GM23338 (cell line): Measurements from ENCODE around the gene SELPLG. TPM values are rescaled to one million over a fixed set of nuclear protein-coding genes. Genes with fewer than 3 reads are reported as not detected.

ENCODE experiments used
- ATAC-seq: fragments of 200-7000 bp; cut with Tn5 transposase; 3 replicates; pipeline ENCODE4 v1.9.1; 2020
- DNase-seq: peaks from one replicate; pipeline ENCODE4 v3.0.0-alpha.2; 2015; ENCODE audit warnings: low spot score
- H2AFZ ChIP-seq: fragments of 200-600 bp; sonication (generic); 2 replicates; pipeline ENCODE4 v1.8.0; 2016; ENCODE audit warnings: antibody characterized with exemption, mild to moderate bottlenecking, moderate library complexity
- H3F3A ChIP-seq: fragments of 200-600 bp; sonication (generic); replicated peaks from 2 replicates; pipeline ENCODE4 v1.8.0; 2017; ENCODE audit warnings: antibody characterized with exemption, mixed run types, low read depth
- H3K27ac ChIP-seq: fragments of 200-600 bp; sonication (generic); 2 replicates; pipeline ENCODE4 v1.6.1; 2016; ENCODE audit warnings: low read depth
- H3K27me3 ChIP-seq: fragments of 200-600 bp; sonication (generic); 2 replicates; pipeline ENCODE4 v1.8.0; 2016; ENCODE audit warnings: mild to moderate bottlenecking, mixed run types, moderate library complexity; ENCODE audit not compliant: insufficient read depth
- H3K36me3 ChIP-seq: fragments of 200-600 bp; sonication (generic); 2 replicates; pipeline ENCODE4 v1.8.0; 2016; ENCODE audit warnings: mild to moderate bottlenecking; ENCODE audit not compliant: insufficient read depth
- H3K4me1 ChIP-seq: fragments of 200-600 bp; sonication (generic); 2 replicates; pipeline ENCODE4 v1.8.0; 2016; ENCODE audit warnings: mild to moderate bottlenecking, moderate library complexity; ENCODE audit not compliant: insufficient read depth
- H3K4me2 ChIP-seq: fragments of 200-600 bp; sonication (generic); 2 replicates; pipeline ENCODE4 v1.7.1; 2017; ENCODE audit warnings: mixed run types
- H3K4me3 ChIP-seq: fragments of 200-600 bp; sonication (generic); 2 replicates; pipeline ENCODE4 v1.6.1; 2016; ENCODE audit warnings: mixed run types
- H3K79me2 ChIP-seq: fragments of 200-600 bp; sonication (generic); replicated peaks from 2 replicates; pipeline ENCODE4 v1.8.0; 2017; ENCODE audit warnings: mild to moderate bottlenecking; ENCODE audit not compliant: insufficient read depth
- H3K9me2 ChIP-seq: fragments of 200-600 bp; sonication (generic); 2 replicates; pipeline ENCODE4 v1.8.0; 2017; ENCODE audit not compliant: insufficient read depth
- H4K20me1 ChIP-seq: fragments of 200-600 bp; sonication (generic); replicated peaks from 2 replicates; pipeline ENCODE4 v1.8.0; 2017; ENCODE audit warnings: mild to moderate bottlenecking; ENCODE audit not compliant: insufficient read depth
- H3K27ac Mint-ChIP-seq: 2 replicates; pipeline ENCODE4 v1.8.0; 2020; ENCODE audit warnings: inconsistent platforms, mild to moderate bottlenecking, moderate library complexity, mixed read lengths
- H3K27me3 Mint-ChIP-seq: 3 replicates; pipeline ENCODE4 v1.8.0; 2022; ENCODE audit warnings: low read depth, mild to moderate bottlenecking, moderate library complexity, mixed read lengths, inconsistent platforms; ENCODE audit not compliant: insufficient read depth, poor library complexity
- H3K36me3 Mint-ChIP-seq: 3 replicates; pipeline ENCODE4 v1.8.0; 2021; ENCODE audit warnings: low read depth, mild to moderate bottlenecking, inconsistent platforms, moderate library complexity, mixed read lengths
- H3K4me1 Mint-ChIP-seq: 3 replicates; pipeline ENCODE4 v1.8.0; 2020; ENCODE audit warnings: mild to moderate bottlenecking, inconsistent platforms, mixed read lengths
- H3K4me3 Mint-ChIP-seq: 3 replicates; pipeline ENCODE4 v1.8.0; 2021; ENCODE audit warnings: moderate library complexity, mild to moderate bottlenecking, inconsistent platforms, mixed read lengths
- H3K9me3 Mint-ChIP-seq: 3 replicates; pipeline ENCODE4 v1.8.0; 2020; ENCODE audit warnings: moderate library complexity, mild to moderate bottlenecking, inconsistent platforms, mixed read lengths
- EZH2phosphoT487 ChIP-seq: fragments of 200-600 bp; sonication (generic); IDR thresholded peaks from one replicate; pipeline ENCODE4 v1.8.1; 2018; ENCODE audit warnings: antibody characterized with exemption; ENCODE audit not compliant: unreplicated experiment
- JUNB ChIP-seq: IDR thresholded peaks from one replicate; pipeline ENCODE4 v1.6.1; 2016; ENCODE audit warnings: antibody characterized with exemption; ENCODE audit not compliant: unreplicated experiment
- POLR2AphosphoS5 ChIP-seq: IDR thresholded peaks from 2 replicates; pipeline ENCODE4 v1.6.1; 2016; ENCODE audit warnings: antibody characterized with exemption, low read depth
- STAT1 ChIP-seq: IDR thresholded peaks from one replicate; pipeline ENCODE4 v1.6.1; 2016; ENCODE audit warnings: antibody characterized with exemption; ENCODE audit not compliant: unreplicated experiment
- ZNF114 ChIP-seq: fragments of 250-450 bp; sonication (Bioruptor Pico); IDR thresholded peaks from 2 replicates; pipeline ENCODE4 v1.5.0; 2020; ENCODE audit warnings: mild to moderate bottlenecking, moderate library complexity
- ZNF331 ChIP-seq: fragments of 250-450 bp; sonication (Bioruptor Pico); IDR thresholded peaks from 2 replicates; pipeline ENCODE4 v1.5.0; 2020; ENCODE audit warnings: low read depth, mild to moderate bottlenecking, moderate library complexity
- polyA plus RNA-seq: library from polyadenylated mRNA; unstranded; fragments of >200 nt; fragmentation: Nextera tagmentation; extraction: Ambion mirVana; gene quantifications from 2 replicates; pipeline ENCODE4 v1.2.1, GENCODE V29; 2016
- total RNA-seq: library from RNA; depleted of rRNA; stranded (reverse); fragments of >200 nt; shearing (Covaris generic); gene quantifications from 2 replicates; pipeline ENCODE4 v1.2.3, GENCODE V29; 2014
- TF ChIP-seq, protein P1 (sequence below), 2 experiments: fragments of 200-600 bp in 1 of 2; sonication (generic) in 1 of 2; conservative IDR thresholded peaks; 2 replicates each; pipeline versions ENCODE4 v1.5.1 to v1.6.1; 2016 to 2017; ENCODE audit warnings: antibody characterized with exemption in 2 of 2, low read depth in 2 of 2, mild to moderate bottlenecking in 2 of 2, moderate library complexity in 1 of 2
- TF ChIP-seq, protein P2 (sequence below): IDR thresholded peaks from one replicate; pipeline ENCODE4 v1.6.1; 2018; ENCODE audit warnings: antibody characterized with exemption; ENCODE audit not compliant: unreplicated experiment

SELPLG gene
- total and polyA plus RNA-seq, 2 experiments from 2014 or later: 0.16 to 0.56 TPM

DNA sequence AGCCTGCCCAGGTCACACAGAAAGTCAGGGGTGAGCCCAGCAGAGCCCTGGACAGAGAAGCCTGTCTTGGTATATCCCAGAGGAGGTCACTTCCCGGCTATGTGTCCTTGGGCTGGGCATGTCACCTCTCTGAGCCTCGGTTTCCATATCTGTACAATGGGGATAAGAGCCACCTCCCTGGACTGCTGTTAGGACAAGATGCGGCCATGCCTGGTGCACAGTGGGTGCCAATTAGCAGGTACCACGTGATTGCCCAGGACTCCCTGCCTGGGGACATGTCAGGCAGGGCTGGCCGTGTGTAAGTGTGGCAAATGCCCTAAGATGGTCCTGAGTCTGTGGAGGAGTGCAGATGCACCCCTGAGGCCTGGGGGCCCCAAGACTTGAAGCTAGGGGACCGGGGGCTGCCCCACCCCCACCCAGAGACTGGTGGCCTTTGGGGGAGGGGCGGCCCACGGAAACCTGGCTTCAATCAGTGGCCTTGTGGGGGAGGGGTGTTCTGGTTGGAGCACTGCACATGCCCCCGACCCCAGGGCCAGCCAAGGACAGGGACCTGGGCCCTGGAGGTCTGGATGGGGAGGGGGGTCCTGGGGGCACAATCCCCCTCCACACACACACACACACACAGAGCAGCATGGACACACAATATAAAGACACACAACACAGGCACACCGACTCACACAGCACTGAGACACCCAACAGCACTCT, 36.7 kb downstream of the SELPLG start:
- DNase-seq (no peak), ATAC-seq (no peak)
- Mint-ChIP-seq H3K4me3 (no peak overlapping the region), H3K27me3 (peaks cover 2% of the 10 kb centered on the region), H3K36me3 (no peaks in the 10 kb centered on the region), H3K27ac (no peak overlapping the region), H3K9me3 (no peaks in the 10 kb centered on the region), H3K4me1 (peaks cover 10% of the 10 kb centered on the region)
- no peaks in the 10 kb centered on the region for H3K36me3 ChIP-seq
- H3K4me3 ChIP-seq: no peak overlapping the region
- H3K4me1 ChIP-seq: no peaks in the 10 kb centered on the region; the same call in 1 of the 2 replicates
- no peaks in the 10 kb centered on the region for H3K79me2 ChIP-seq
- TF ChIP-seq, protein P1, sequence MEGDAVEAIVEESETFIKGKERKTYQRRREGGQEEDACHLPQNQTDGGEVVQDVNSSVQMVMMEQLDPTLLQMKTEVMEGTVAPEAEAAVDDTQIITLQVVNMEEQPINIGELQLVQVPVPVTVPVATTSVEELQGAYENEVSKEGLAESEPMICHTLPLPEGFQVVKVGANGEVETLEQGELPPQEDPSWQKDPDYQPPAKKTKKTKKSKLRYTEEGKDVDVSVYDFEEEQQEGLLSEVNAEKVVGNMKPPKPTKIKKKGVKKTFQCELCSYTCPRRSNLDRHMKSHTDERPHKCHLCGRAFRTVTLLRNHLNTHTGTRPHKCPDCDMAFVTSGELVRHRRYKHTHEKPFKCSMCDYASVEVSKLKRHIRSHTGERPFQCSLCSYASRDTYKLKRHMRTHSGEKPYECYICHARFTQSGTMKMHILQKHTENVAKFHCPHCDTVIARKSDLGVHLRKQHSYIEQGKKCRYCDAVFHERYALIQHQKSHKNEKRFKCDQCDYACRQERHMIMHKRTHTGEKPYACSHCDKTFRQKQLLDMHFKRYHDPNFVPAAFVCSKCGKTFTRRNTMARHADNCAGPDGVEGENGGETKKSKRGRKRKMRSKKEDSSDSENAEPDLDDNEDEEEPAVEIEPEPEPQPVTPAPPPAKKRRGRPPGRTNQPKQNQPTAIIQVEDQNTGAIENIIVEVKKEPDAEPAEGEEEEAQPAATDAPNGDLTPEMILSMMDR (conservative IDR thresholded peaks at IDR 0.05; ENCODE audit: low read depth in 2 of 2): no peak
- TF ChIP-seq ZNF114 (CRISPR knock-in tag): no peak
- no peak for TF ChIP-seq POLR2AphosphoS5
- TF ChIP-seq STAT1: no peak
- TF ChIP-seq JUNB: no peak
- TF ChIP-seq EZH2phosphoT487: no peak
- TF ChIP-seq ZNF331: no peak
- TF ChIP-seq, protein P2, sequence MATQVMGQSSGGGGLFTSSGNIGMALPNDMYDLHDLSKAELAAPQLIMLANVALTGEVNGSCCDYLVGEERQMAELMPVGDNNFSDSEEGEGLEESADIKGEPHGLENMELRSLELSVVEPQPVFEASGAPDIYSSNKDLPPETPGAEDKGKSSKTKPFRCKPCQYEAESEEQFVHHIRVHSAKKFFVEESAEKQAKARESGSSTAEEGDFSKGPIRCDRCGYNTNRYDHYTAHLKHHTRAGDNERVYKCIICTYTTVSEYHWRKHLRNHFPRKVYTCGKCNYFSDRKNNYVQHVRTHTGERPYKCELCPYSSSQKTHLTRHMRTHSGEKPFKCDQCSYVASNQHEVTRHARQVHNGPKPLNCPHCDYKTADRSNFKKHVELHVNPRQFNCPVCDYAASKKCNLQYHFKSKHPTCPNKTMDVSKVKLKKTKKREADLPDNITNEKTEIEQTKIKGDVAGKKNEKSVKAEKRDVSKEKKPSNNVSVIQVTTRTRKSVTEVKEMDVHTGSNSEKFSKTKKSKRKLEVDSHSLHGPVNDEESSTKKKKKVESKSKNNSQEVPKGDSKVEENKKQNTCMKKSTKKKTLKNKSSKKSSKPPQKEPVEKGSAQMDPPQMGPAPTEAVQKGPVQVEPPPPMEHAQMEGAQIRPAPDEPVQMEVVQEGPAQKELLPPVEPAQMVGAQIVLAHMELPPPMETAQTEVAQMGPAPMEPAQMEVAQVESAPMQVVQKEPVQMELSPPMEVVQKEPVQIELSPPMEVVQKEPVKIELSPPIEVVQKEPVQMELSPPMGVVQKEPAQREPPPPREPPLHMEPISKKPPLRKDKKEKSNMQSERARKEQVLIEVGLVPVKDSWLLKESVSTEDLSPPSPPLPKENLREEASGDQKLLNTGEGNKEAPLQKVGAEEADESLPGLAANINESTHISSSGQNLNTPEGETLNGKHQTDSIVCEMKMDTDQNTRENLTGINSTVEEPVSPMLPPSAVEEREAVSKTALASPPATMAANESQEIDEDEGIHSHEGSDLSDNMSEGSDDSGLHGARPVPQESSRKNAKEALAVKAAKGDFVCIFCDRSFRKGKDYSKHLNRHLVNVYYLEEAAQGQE: no peak
- no peaks in the 10 kb centered on the region for H3K9me2 ChIP-seq
- H2AFZ ChIP-seq: no peak overlapping the region
- no peaks in the 10 kb centered on the region for H3K27me3 ChIP-seq
- H4K20me1 ChIP-seq: no peaks in the 10 kb centered on the region
- no peak overlapping the region for H3K4me2 ChIP-seq
- H3F3A ChIP-seq: no peaks in the 10 kb centered on the region
- no peak overlapping the region for H3K27ac ChIP-seq
